K562 (cell line): ENCODE results near the gene MED15. TPM values are rescaled to one million over a fixed set of nuclear protein-coding genes. Genes with fewer than 3 reads are reported as not detected.
A peak's percentile ranks its signal among the peaks of the same experiment; 100 is the strongest.

Source experiments
- ARID4B ChIP-seq: sonication (generic); formaldehyde crosslinking; IDR thresholded peaks from 2 replicates; pipeline ENCODE4 v1.8.0; 2022; ENCODE audit warnings: mild to moderate bottlenecking, missing genetic modification reagents
- BACH1 ChIP-seq: fragments of 200-800 bp; sonication (Bioruptor generic); IDR thresholded peaks from 2 replicates; pipeline ENCODE4 v1.6.1; 2016; ENCODE audit warnings: missing genetic modification characterization, missing compliant biosample characterization
- CREB1 ChIP-seq, 2 experiments: sonication (generic) in 1 of 2; formaldehyde crosslinking in 1 of 2; IDR thresholded peaks; 2 replicates each; pipeline versions ENCODE4 v1.6.1 to v1.8.0; 2012 to 2022; ENCODE audit warnings: inconsistent platforms in 1 of 2, mild to moderate bottlenecking in 1 of 2, missing genetic modification reagents in 1 of 2, moderate library complexity in 1 of 2
- ESRRB ChIP-seq: fragments of 250-450 bp; sonication (Bioruptor Pico); IDR thresholded peaks from 2 replicates; pipeline ENCODE4 v1.5.0; 2020; ENCODE audit warnings: mild to moderate bottlenecking, moderate library complexity, borderline replicate concordance
- EWSR1 ChIP-seq: fragments of 450-650 bp; IDR thresholded peaks from 2 replicates; pipeline ENCODE4 v1.6.1; 2018; ENCODE audit warnings: borderline replicate concordance, mild to moderate bottlenecking, low read depth, moderate library complexity; ENCODE audit not compliant: partially characterized antibody
- GABPB1 ChIP-seq: sonication (generic); formaldehyde crosslinking; IDR thresholded peaks from 2 replicates; pipeline ENCODE4 v1.8.0; 2022; ENCODE audit warnings: mild to moderate bottlenecking, missing genetic modification reagents
- HOMEZ ChIP-seq: fragments of 250-450 bp; sonication (Bioruptor Pico); IDR thresholded peaks from 2 replicates; pipeline ENCODE4 v1.4.0; 2020; ENCODE audit warnings: mild to moderate bottlenecking, moderate library complexity
- MYBL2 ChIP-seq, 2 experiments: fragments of 450-650 bp in 1 of 2; sonication (generic) in 1 of 2; formaldehyde crosslinking in 1 of 2; IDR thresholded peaks; 2 replicates each; pipeline versions ENCODE4 v1.6.1 to v1.8.1; 2017 to 2022; ENCODE audit warnings: borderline replicate concordance in 1 of 2, inconsistent platforms in 1 of 2, low read depth in 1 of 2, mild to moderate bottlenecking in 1 of 2, missing genetic modification reagents in 1 of 2, moderate library complexity in 1 of 2
- NR3C1 ChIP-seq: sonication (generic); formaldehyde crosslinking; IDR thresholded peaks from 2 replicates; pipeline ENCODE4 v1.8.1; 2022; ENCODE audit warnings: missing genetic modification reagents
- SRF ChIP-seq, 2 experiments: fragments of 250-450, 450-650 bp in 1 of 2; sonication (Bioruptor Pico) in 1 of 2; sonication (generic) in 1 of 2; formaldehyde crosslinking; IDR thresholded peaks; 2 replicates each; pipeline versions ENCODE4 v1.5.0 to v1.5.1; 2020 to 2022; ENCODE audit warnings: mild to moderate bottlenecking in 1 of 2, missing genetic modification reagents in 1 of 2
- STAG1 ChIP-seq: sonication (generic); formaldehyde crosslinking; IDR thresholded peaks from 2 replicates; pipeline ENCODE4 v1.5.0; 2020; ENCODE audit warnings: missing genetic modification reagents, borderline replicate concordance
- ZBTB1 ChIP-seq: sonication (generic); formaldehyde crosslinking; IDR thresholded peaks from 2 replicates; pipeline ENCODE4 v1.8.1; 2023; ENCODE audit warnings: missing genetic modification reagents, low read depth, mild to moderate bottlenecking, borderline replicate concordance
- polyA plus RNA-seq, 8 experiments: library from polyadenylated mRNA; depleted of rRNA in 4 of 8; stranded (reverse) in 5 of 8; unstranded in 3 of 8; fragments of >200 nt; fragmentation: Nextera tagmentation in 2 of 8; fragmentation: Illumina TruSeq in 1 of 8; extraction: Ambion mirVana in 2 of 8; extraction: Trizol in 1 of 8; gene quantifications; 2 replicates each; pipeline versions ENCODE4 v1.2.1 to v1.2.3, GENCODE V29; 2011 to 2014; ENCODE audit warnings: inconsistent platforms in 1 of 8, missing spikeins in 1 of 8
- total RNA-seq, 7 experiments: library from RNA; depleted of rRNA in 6 of 7; stranded (reverse); fragments of >200 nt in 6 of 7; fragmentation: Illumina TruSeq in 2 of 7; extraction: Trizol in 2 of 7; gene quantifications; 2 replicates each; pipeline versions ENCODE4 v1.2.1 to v1.2.3, GENCODE V29; 2011 to 2021; ENCODE audit warnings: low replicate concordance in 1 of 7
- TF ChIP-seq, protein P1 (sequence below), 2 experiments: fragments of 200-800 bp in 1 of 2; sonication (Bioruptor generic) in 1 of 2; sonication (generic) in 1 of 2; formaldehyde crosslinking in 1 of 2; IDR thresholded peaks in 1 of 2; conservative IDR thresholded peaks in 1 of 2; 2 replicates each; pipeline versions ENCODE4 v1.5.0 to v1.6.1; 2016 to 2020; ENCODE audit warnings: missing compliant biosample characterization in 1 of 2, missing genetic modification characterization in 1 of 2, missing genetic modification reagents in 1 of 2
- TF ChIP-seq, protein P2 (sequence below): sonication (generic); formaldehyde crosslinking; IDR thresholded peaks from 2 replicates; pipeline ENCODE4 v1.8.0; 2022; ENCODE audit warnings: missing genetic modification reagents, mild to moderate bottlenecking, moderate library complexity, borderline replicate concordance

Gene MED15
- total and polyA plus RNA-seq, 9 of the 15 experiments (the other 6 are each of a cell fraction or from before 2014, with no cell fraction given): 4.0 to 271 (median 60.1) TPM

DNA sequence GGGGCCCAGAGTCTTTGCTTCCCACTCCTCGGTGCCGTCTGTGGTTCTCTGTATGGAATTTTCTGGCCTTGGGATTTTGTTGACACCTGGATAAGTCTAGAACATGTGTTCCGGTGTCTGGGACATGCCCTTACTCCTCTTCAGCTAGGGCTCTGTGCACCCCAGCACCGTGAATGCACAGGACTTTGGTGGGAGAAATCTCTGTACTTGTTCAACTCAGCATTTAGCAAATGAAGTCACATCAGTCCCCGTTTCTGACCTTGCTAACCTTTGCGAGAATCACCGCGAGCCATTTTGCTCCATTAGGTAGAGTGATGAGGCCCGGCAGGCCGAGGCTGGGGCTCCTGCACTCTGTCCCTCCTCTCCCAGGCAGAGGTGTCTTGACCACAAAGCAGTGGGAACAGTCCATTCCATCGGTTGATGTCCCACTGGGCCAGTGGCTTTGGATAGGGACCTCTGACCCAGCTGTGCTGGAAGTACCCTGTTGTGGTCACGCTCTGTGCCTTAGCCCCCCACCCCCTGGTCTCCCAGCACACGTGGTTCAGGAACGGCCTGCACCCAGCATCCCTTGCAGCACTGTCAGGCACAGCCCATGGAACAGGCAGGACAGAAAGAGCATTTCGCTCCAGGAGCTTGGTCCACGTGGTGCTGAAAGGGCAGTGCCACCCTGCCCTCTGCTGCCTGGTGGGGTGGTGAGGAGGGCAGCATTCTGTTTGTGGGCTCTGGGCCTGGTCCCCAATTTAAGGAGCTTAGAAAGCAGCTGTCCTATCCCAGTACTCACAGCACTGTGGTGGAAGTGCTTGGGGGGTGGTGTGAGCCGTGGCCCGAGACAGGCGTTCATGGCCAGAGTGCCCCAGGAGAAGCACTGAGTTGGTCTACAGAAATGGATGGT, 73.4 kb downstream of the MED15 start (continued):
- TF ChIP-seq ARID4B: peak; percentile 58; the same call in 1 of the 2 replicates
- TF ChIP-seq, protein P1, sequence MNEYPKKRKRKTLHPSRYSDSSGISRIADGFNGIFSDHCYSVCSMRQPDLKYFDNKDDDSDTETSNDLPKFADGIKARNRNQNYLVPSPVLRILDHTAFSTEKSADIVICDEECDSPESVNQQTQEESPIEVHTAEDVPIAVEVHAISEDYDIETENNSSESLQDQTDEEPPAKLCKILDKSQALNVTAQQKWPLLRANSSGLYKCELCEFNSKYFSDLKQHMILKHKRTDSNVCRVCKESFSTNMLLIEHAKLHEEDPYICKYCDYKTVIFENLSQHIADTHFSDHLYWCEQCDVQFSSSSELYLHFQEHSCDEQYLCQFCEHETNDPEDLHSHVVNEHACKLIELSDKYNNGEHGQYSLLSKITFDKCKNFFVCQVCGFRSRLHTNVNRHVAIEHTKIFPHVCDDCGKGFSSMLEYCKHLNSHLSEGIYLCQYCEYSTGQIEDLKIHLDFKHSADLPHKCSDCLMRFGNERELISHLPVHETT (CRISPR knock-in tag; conservative IDR thresholded peaks at IDR 0.05 in 1 of 2, IDR thresholded peaks at IDR 0.05 in 1 of 2): 0 out of 4 replicates have a peak, but pooled peaks of 1 of the 2 experiments have one; percentile 4
- TF ChIP-seq GABPB1: 0 out of 2 replicates have a peak, but pooled peaks have one; percentile 15
- 0 out of 2 replicates have a peak, but pooled peaks have one; percentile 39 for TF ChIP-seq STAG1 (CRISPR knock-in tag)
- TF ChIP-seq, protein P2, sequence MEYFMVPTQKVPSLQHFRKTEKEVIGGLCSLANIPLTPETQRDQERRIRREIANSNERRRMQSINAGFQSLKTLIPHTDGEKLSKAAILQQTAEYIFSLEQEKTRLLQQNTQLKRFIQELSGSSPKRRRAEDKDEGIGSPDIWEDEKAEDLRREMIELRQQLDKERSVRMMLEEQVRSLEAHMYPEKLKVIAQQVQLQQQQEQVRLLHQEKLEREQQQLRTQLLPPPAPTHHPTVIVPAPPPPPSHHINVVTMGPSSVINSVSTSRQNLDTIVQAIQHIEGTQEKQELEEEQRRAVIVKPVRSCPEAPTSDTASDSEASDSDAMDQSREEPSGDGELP (CRISPR knock-in tag): 0 out of 2 replicates have a peak, but pooled peaks have one; percentile 26
- 0 out of 4 replicates have a peak, but pooled peaks of 1 of the 2 experiments have one; percentile 29 for TF ChIP-seq SRF (CRISPR knock-in tag; IDR thresholded peaks at IDR 0.05)
- no peak for TF ChIP-seq BACH1 (tag)
- TF ChIP-seq ZBTB1 (CRISPR knock-in tag): peak; percentile 63; the same call in 1 of the 2 replicates
- TF ChIP-seq EWSR1: no peak
- 0 out of 2 replicates have a peak, but pooled peaks have one; percentile 2 for TF ChIP-seq HOMEZ
- no peak for TF ChIP-seq CREB1 (IDR thresholded peaks at IDR 0.05)
- peak; percentile 55; the same call in 1 of the 2 replicates for TF ChIP-seq CREB1 (CRISPR knock-in tag; IDR thresholded peaks at IDR 0.05)
- 0 out of 2 replicates have a peak, but pooled peaks have one; percentile 39 for TF ChIP-seq ESRRB (CRISPR knock-in tag)
- no peak for TF ChIP-seq MYBL2 (IDR thresholded peaks at IDR 0.05; ENCODE audit: low read depth)
- TF ChIP-seq MYBL2 (CRISPR knock-in tag; IDR thresholded peaks at IDR 0.05; ENCODE audit: borderline replicate concordance): peak; percentile 29; the same call in 1 of the 2 replicates
- TF ChIP-seq NR3C1: 0 out of 2 replicates have a peak, but pooled peaks have one; percentile 22
